GM23248 (cell line): Measurements from ENCODE around the gene ZNF282.

ENCODE experiments used
- EZH2 ChIP-seq: fragments of 200-600 bp; sonication (generic); IDR thresholded peaks from 2 replicates; pipeline ENCODE4 v1.6.1; 2018; ENCODE audit warnings: antibody characterized with exemption, mild to moderate bottlenecking; ENCODE audit not compliant: insufficient read depth, poor library complexity, severe bottlenecking
- EZH2phosphoT487 ChIP-seq: fragments of 200-600 bp; sonication (generic); IDR thresholded peaks from 2 replicates; pipeline ENCODE4 v1.6.1; 2018; ENCODE audit warnings: antibody characterized with exemption, moderate library complexity, mild to moderate bottlenecking, low read depth; ENCODE audit not compliant: insufficient read depth

- TF ChIP-seq EZH2 (no peak), EZH2phosphoT487 (no peak)
Measured at GRCh38 chr7:149166142-149166541, 29.2 kb upstream of the ZNF282 start.
